A549 treated with DMSO at 1 μM for 4 hours (cell line): ENCODE results near the gene FHL3. TPM values are rescaled to one million over a fixed set of nuclear protein-coding genes. Genes with fewer than 3 reads are reported as not detected.

Experiments
- total RNA-seq: library from RNA; stranded (reverse); fragments of 200-300 nt; extraction: Qiagen RNA extraction; gene quantifications from 5 replicates; pipeline ENCODE4 v1.2.3, GENCODE V29; 2022; ENCODE audit warnings: low read depth

FHL3 gene
- total RNA-seq, result 7.3 to 8.8 TPM (median 8.3 TPM) in 5 replicates

GRCh38 chr1:38005195-38006007, at the start of gene FHL3:
FHL3 (minus strand) TSS chr1:38005514; CDS start chr1:37999412, 6,102 bp downstream.

GRCh38 chr1:38046333-38046883, 41.1 kb upstream of the FHL3 start, which contains the start of gene POU3F1:
POU3F1 (minus strand) TSS chr1:38046793; CDS start chr1:38046743, 50 bp downstream.

GRCh38 chr1:38012363-38013226, 7.3 kb upstream of the FHL3 start, which contains the start of gene UTP11:
UTP11 (plus strand) TSS chr1:38012734; CDS start chr1:38012803, 69 bp downstream.

Other genes with a start within 250 kb of the FHL3 start
- gene EPHA10, start 240.4 kb downstream of the FHL3 start, total RNA-seq, result 0.58 to 1.0 TPM (median 0.77 TPM) in 5 replicates
- 24.1 to 27.2 TPM (median 26.6 TPM) in 5 replicates for gene MANEAL, start 211.7 kb downstream of the FHL3 start, total RNA-seq
- gene C1orf122, start 197.7 kb downstream of the FHL3 start, total RNA-seq, result 34.0 to 61.2 TPM (median 52.0 TPM) in 5 replicates
- 13.9 to 20.8 TPM (median 19.7 TPM) in 5 replicates for gene YRDC, start 197.3 kb downstream of the FHL3 start, total RNA-seq
- 4.4 to 7.7 TPM (median 4.8 TPM) in 5 replicates for gene MTF1, start 145.9 kb downstream of the FHL3 start, total RNA-seq
- gene INPP5B, start 58.5 kb downstream of the FHL3 start, total RNA-seq, result 4.7 to 5.4 TPM (median 5.1 TPM) in 5 replicates
- gene SF3A3, start 15.5 kb downstream of the FHL3 start, total RNA-seq, result 55.5 to 94.2 TPM (median 62.7 TPM) in 5 replicates
- gene UTP11, start 7.2 kb upstream of the FHL3 start, total RNA-seq, result 43.7 to 62.2 TPM (median 48.2 TPM) in 5 replicates
- gene POU3F1, start 41.3 kb upstream of the FHL3 start, total RNA-seq, result 0.04 to 0.07 TPM in 2 of 5 replicates, not detected in the others